SU-DHL-6 (cell line): Measurements from ENCODE around the gene KLHL25.

Experiments
- H2AFZ ChIP-seq: fragments of 200-600 bp; sonication (generic); 2 replicates; pipeline ENCODE4 v1.6.1; 2014; ENCODE audit warnings: low read depth, mild to moderate bottlenecking, moderate library complexity, mixed read lengths, antibody characterized with exemption, low read length; ENCODE audit not compliant: severe bottlenecking
- H3F3A ChIP-seq: fragments of 200-600 bp; shearing (Covaris generic); 2 replicates; pipeline ENCODE4 v1.6.0; 2016; ENCODE audit warnings: antibody characterized with exemption, mild to moderate bottlenecking; ENCODE audit not compliant: insufficient read depth
- H3K27ac ChIP-seq: fragments of 200-600 bp; sonication (generic); 2 replicates; pipeline ENCODE4 v1.5.1; 2016; ENCODE audit warnings: low read depth, mild to moderate bottlenecking, low read length, moderate library complexity, mixed read lengths
- H3K27me3 ChIP-seq: fragments of 200-600 bp; sonication (generic), shearing (Covaris generic); 2 replicates; pipeline ENCODE4 v1.6.0; 2014; ENCODE audit warnings: mild to moderate bottlenecking, low read length
- H3K36me3 ChIP-seq: fragments of 200-600 bp; sonication (generic); 2 replicates; pipeline ENCODE4 v1.6.1; 2014; ENCODE audit warnings: mild to moderate bottlenecking, low read length, mixed read lengths
- H3K4me2 ChIP-seq: fragments of 300-600, 200-600 bp; shearing (Covaris generic), sonication (generic); 2 replicates; pipeline ENCODE4 v1.6.0; 2014; ENCODE audit warnings: low read length, low read depth, mild to moderate bottlenecking; ENCODE audit not compliant: poor library complexity, severe bottlenecking
- H3K4me3 ChIP-seq: fragments of 200-600 bp; sonication (generic); 2 replicates; pipeline ENCODE4 v1.5.1; 2014; ENCODE audit warnings: antibody characterized with exemption, low read length, mild to moderate bottlenecking, mixed read lengths; ENCODE audit not compliant: insufficient read depth, poor library complexity, severe bottlenecking
- H3K79me2 ChIP-seq: fragments of 200-600 bp; sonication (generic); 2 replicates; pipeline ENCODE4 v1.6.1; 2014; ENCODE audit warnings: mild to moderate bottlenecking, low read length, moderate library complexity; ENCODE audit not compliant: insufficient read depth
- H3K9ac ChIP-seq: fragments of 200-600 bp; sonication (generic); 2 replicates; pipeline ENCODE4 v1.7.0; 2014; ENCODE audit warnings: mild to moderate bottlenecking, low read length
- H3K9me2 ChIP-seq: fragments of 200-600 bp; sonication (generic); replicated peaks from 2 replicates; pipeline ENCODE4 v1.6.1; 2014; ENCODE audit warnings: low read length; ENCODE audit not compliant: insufficient read depth
- H3K9me3 ChIP-seq: fragments of 200-600 bp; sonication (generic); 2 replicates; pipeline ENCODE4 v1.6.1; 2014; ENCODE audit warnings: low read length, mixed read lengths; ENCODE audit not compliant: insufficient read depth
- H4K20me1 ChIP-seq: fragments of 200-600 bp; sonication (generic); 2 replicates; pipeline ENCODE4 v1.6.1; 2014; ENCODE audit warnings: low read depth, mild to moderate bottlenecking, antibody characterized with exemption, low read length, moderate library complexity, mixed read lengths
- CTCF ChIP-seq: fragments of 200-600 bp; sonication (generic); IDR thresholded peaks from one replicate; pipeline ENCODE4 v1.5.1; 2017; ENCODE audit warnings: antibody characterized with exemption, mild to moderate bottlenecking, low read length, moderate library complexity; ENCODE audit not compliant: insufficient read depth, poor library complexity, severe bottlenecking
- EZH2phosphoT487 ChIP-seq: fragments of 200-600 bp; sonication (generic), shearing (Covaris generic); conservative IDR thresholded peaks from 2 replicates; pipeline ENCODE4 v1.6.1; 2018; ENCODE audit warnings: mild to moderate bottlenecking, antibody characterized with exemption, low read length, moderate library complexity, mixed read lengths

KLHL25 gene

DNA sequence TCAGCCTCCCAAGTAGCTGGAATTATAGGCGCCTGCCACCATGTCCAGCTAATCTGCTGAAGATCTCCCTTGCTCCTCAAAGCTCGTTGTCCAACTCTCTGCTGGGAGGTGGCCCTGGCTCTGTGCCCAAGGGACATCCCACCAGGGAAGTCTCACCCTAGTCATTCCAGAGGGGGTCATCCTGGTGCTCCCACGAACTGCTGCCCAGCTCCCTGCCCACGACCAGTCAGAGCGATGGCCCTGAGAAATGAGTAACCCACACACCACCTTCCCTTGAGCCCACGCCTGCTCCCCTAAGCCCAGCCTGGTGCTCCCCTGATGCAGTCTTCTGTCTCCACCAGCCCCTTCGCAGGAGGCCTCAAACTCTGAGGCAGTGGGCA, 5.2 kb downstream of the KLHL25 start:
- Histone ChIP-seq H3K4me2 (no peak overlapping the region), H3K79me2 (no peaks in the 10 kb centered on the region)

GRCh38 chr15:85788771-85789495, 5.8 kb downstream of the KLHL25 start:
- Histone ChIP-seq H3F3A (no peaks in the 10 kb centered on the region), H3K27me3 (no peaks in the 10 kb centered on the region), H3K4me3 (no peak overlapping the region), H3K79me2 (no peaks in the 10 kb centered on the region), H4K20me1 (no peaks in the 10 kb centered on the region; the same call in 1 of the 2 replicates), H3K27ac (no peak overlapping the region), H2AFZ (no peak overlapping the region), H3K4me2 (no peak overlapping the region), H3K9me3 (no peaks in the 10 kb centered on the region), H3K9ac (no peak overlapping the region), H3K36me3 (no peaks in the 10 kb centered on the region), H3K9me2 (no peaks in the 10 kb centered on the region)
- no peak for TF ChIP-seq EZH2phosphoT487
- no peak for TF ChIP-seq CTCF

More for the DNA sequence above, 5.2 kb downstream of the KLHL25 start:
- Histone ChIP-seq H3K27ac (no peak overlapping the region), H4K20me1 (no peaks in the 10 kb centered on the region; the same call in 1 of the 2 replicates), H3K9ac (no peak overlapping the region), H3K27me3 (no peaks in the 10 kb centered on the region), H3K9me3 (no peaks in the 10 kb centered on the region), H3K36me3 (no peaks in the 10 kb centered on the region), H3K9me2 (no peaks in the 10 kb centered on the region), H3K4me3 (no peak overlapping the region), H2AFZ (no peak overlapping the region), H3F3A (no peaks in the 10 kb centered on the region)
- TF ChIP-seq EZH2phosphoT487, result no peak
- TF ChIP-seq CTCF, result no peak

DNA sequence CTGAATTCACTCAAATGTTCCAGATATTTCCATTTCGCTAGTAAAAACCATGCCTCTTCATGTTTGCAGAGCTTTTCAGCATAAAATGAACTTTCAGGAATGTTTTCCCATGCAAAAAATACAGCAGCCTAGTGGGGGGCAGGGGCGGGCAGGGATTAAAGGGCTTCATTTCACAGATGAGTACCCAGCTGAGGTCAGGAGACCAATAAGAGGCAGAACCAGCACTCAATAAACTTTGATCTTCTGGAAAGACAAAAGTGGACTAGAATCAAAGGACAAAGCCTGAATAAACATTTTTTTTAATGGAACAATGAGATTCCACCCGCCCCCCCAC, 8.0 kb downstream of the KLHL25 start:
- no peaks in the 10 kb centered on the region for H3K27me3 ChIP-seq
- H2AFZ ChIP-seq, result no peak overlapping the region
- H3K4me2 ChIP-seq, result no peak overlapping the region
- no peaks in the 10 kb centered on the region for H3K36me3 ChIP-seq
- no peak overlapping the region for H3K9ac ChIP-seq
- H3K9me3 ChIP-seq, result no peaks in the 10 kb centered on the region
- no peaks in the 10 kb centered on the region for H3K9me2 ChIP-seq
- TF ChIP-seq EZH2phosphoT487, result no peak
- TF ChIP-seq CTCF, result no peak
- no peaks in the 10 kb centered on the region for H3F3A ChIP-seq
- H3K4me3 ChIP-seq, result no peak overlapping the region
- H3K27ac ChIP-seq, result no peak overlapping the region
- no peaks in the 10 kb centered on the region for H4K20me1 ChIP-seq
- H3K79me2 ChIP-seq, result peaks cover 3% of the 10 kb centered on the region; the same call in 1 of the 2 replicates
